Keratinocyte (primary cell): ENCODE results near the gene PARL. TPM values are rescaled to one million over a fixed set of nuclear protein-coding genes. Genes with fewer than 3 reads are reported as not detected.

Experiments
- DNase-seq: peaks from one replicate; pipeline ENCODE4 v3.0.0-alpha.2; 2011; ENCODE audit warnings: low read depth, missing footprints, low spot score
- FAIRE-seq: peaks from 2 replicates; lab custom pipeline; 2011; peaks lifted over from hg19 to GRCh38; lab: Jason Lieb, UNC
- H2AFZ ChIP-seq: 2 replicates; pipeline ENCODE4 v1.6.0; 2012; ENCODE audit warnings: low read length, control low read depth, inconsistent platforms; ENCODE audit not compliant: control insufficient read depth
- H3K27ac ChIP-seq: 2 replicates; pipeline ENCODE4 v1.5.1; 2011; ENCODE audit warnings: low read length; ENCODE audit not compliant: control insufficient read depth, insufficient read depth
- H3K27me3 ChIP-seq: 3 replicates; pipeline ENCODE4 v1.6.0; 2011; ENCODE audit warnings: low read length; ENCODE audit not compliant: control insufficient read depth, insufficient read depth; ENCODE audit errors: extremely low read depth
- H3K36me3 ChIP-seq, 2 experiments: 2 replicates in 1 of 2; 3 replicates in 1 of 2; pipeline ENCODE4 v1.5.1; 2011; ENCODE audit warnings: low read length in 2 of 2, mild to moderate bottlenecking in 1 of 2; ENCODE audit not compliant: control insufficient read depth in 2 of 2, insufficient read depth in 2 of 2; ENCODE audit errors: extremely low read depth in 1 of 2
- H3K4me1 ChIP-seq: 3 replicates; pipeline ENCODE4 v1.5.1; 2011; ENCODE audit warnings: low read length; ENCODE audit not compliant: control insufficient read depth, insufficient read depth; ENCODE audit errors: extremely low read depth
- H3K4me2 ChIP-seq: 3 replicates; pipeline ENCODE4 v1.6.0; 2011; ENCODE audit warnings: low read depth, low read length; ENCODE audit not compliant: control insufficient read depth, insufficient read depth; ENCODE audit errors: extremely low read depth
- H3K4me3 ChIP-seq, 3 experiments: fragments of 200-600 bp in 1 of 3; sonication (generic) in 1 of 3; 2 replicates in 2 of 3; 3 replicates in 1 of 3; pipeline ENCODE4 v1.5.1; 2011 to 2016; ENCODE audit warnings: low read length in 3 of 3, mild to moderate bottlenecking in 3 of 3, control low read depth in 2 of 3, inconsistent platforms in 1 of 3, low read depth in 1 of 3, mixed read lengths in 1 of 3, mixed run types in 1 of 3, moderate library complexity in 1 of 3; ENCODE audit not compliant: control insufficient read depth in 2 of 3, insufficient read depth in 2 of 3; ENCODE audit errors: extremely low read depth in 1 of 3
- H3K79me2 ChIP-seq: 2 replicates; pipeline ENCODE4 v1.6.0; 2012; ENCODE audit warnings: low read length; ENCODE audit not compliant: control insufficient read depth, insufficient read depth
- H3K9ac ChIP-seq: 3 replicates; pipeline ENCODE4 v1.6.0; 2011; ENCODE audit warnings: low read length; ENCODE audit not compliant: control insufficient read depth, insufficient read depth; ENCODE audit errors: extremely low read depth
- H3K9me1 ChIP-seq: 3 replicates; pipeline ENCODE4 v1.6.0; 2011; ENCODE audit warnings: low read length; ENCODE audit not compliant: control insufficient read depth, insufficient read depth; ENCODE audit errors: extremely low read depth
- H3K9me3 ChIP-seq: 2 replicates; pipeline ENCODE4 v1.5.1; 2012; ENCODE audit warnings: low read depth, low read length; ENCODE audit not compliant: control insufficient read depth
- H4K20me1 ChIP-seq: 3 replicates; pipeline ENCODE4 v1.6.0; 2011; ENCODE audit warnings: low read length; ENCODE audit not compliant: control insufficient read depth, insufficient read depth; ENCODE audit errors: extremely low read depth
- EZH2 ChIP-seq: IDR thresholded peaks from one replicate; pipeline ENCODE4 v1.6.1; 2012; ENCODE audit warnings: inconsistent platforms, mild to moderate bottlenecking, low read length, moderate library complexity
- dilution Hi-C: fragments of 300-500 bp; cut with MboI; formaldehyde crosslinking; loops from one replicate; pipeline ENCODE4 v1.7.0; 2020; ENCODE audit warnings: low sequenced_read_pairs; ENCODE audit not compliant: extremely low pct_ligation_motif_present
- polyA plus RNA-seq, 5 experiments: library from polyadenylated mRNA; depleted of rRNA in 3 of 5; stranded (reverse) in 3 of 5; stranded (forward) in 1 of 5; unstranded in 1 of 5; fragments of >200 nt; gene quantifications; 1 replicate in 1 of 5; 2 replicates in 3 of 5; 3 replicates in 1 of 5; pipeline versions ENCODE4 v1.2.1 to v1.2.3, GENCODE V29; 2011 to 2012; ENCODE audit warnings: missing spikeins in 2 of 5, low read depth in 1 of 5, low replicate concordance in 1 of 5
- TF ChIP-seq, protein P1 (sequence below), 3 experiments: IDR thresholded peaks in 1 of 3; conservative IDR thresholded peaks in 1 of 3; optimal IDR thresholded peaks in 1 of 3; 2 replicates in 2 of 3; 3 replicates in 1 of 3; pipeline versions ENCODE3 to v1.5.1; 2011; ENCODE audit warnings: low read length in 3 of 3, mild to moderate bottlenecking in 3 of 3, moderate library complexity in 2 of 3, control low read depth in 1 of 3, inconsistent platforms in 1 of 3; ENCODE audit not compliant: insufficient read depth in 2 of 3; ENCODE audit errors: extremely low read depth in 1 of 3

The PARL gene
- polyA plus RNA-seq, 1 donor (not counting 4 experiments of a cell fraction or from before 2014, with no cell fraction given), result 68.9 TPM

DNA sequence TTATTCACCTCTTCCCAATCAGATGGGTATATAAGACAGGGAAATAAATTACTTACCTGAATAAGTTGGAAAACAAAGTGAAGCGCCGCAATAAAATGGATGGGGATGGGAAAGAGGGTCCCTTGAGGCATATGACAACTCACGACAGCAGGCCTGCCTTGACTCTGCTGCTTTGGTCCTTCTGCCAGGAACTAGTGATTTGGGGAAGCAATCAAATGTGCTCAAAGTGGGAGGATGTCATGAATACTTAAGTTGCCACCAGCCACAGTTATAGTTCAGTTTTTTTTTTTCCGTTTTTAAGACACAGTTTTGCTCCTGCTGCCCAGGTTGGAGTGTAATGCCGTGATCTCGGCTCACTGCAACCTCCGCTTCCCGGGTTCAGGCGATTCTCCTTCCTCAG is 4.6 kb downstream of the PARL start:
- Histone ChIP-seq H2AFZ (no peak overlapping the region), H3K36me3 (no peaks in the 10 kb centered on the region), H3K9me3 (no peaks in the 10 kb centered on the region), H3K79me2 (peaks cover 81% of the 10 kb centered on the region), H3K27ac (no peak overlapping the region), H3K9ac (no peak overlapping the region), H3K4me1 (peaks cover 12% of the 10 kb centered on the region), H3K4me3 (no peak overlapping the region), H3K27me3 (no peaks in the 10 kb centered on the region), H3K4me2 (no peak overlapping the region), H4K20me1 (no peaks in the 10 kb centered on the region), H3K9me1 (no peaks in the 10 kb centered on the region)
- dilution Hi-C loops, result no loop called here
- DNase-seq (no peak), FAIRE-seq (no peak)
- TF ChIP-seq, protein P1, sequence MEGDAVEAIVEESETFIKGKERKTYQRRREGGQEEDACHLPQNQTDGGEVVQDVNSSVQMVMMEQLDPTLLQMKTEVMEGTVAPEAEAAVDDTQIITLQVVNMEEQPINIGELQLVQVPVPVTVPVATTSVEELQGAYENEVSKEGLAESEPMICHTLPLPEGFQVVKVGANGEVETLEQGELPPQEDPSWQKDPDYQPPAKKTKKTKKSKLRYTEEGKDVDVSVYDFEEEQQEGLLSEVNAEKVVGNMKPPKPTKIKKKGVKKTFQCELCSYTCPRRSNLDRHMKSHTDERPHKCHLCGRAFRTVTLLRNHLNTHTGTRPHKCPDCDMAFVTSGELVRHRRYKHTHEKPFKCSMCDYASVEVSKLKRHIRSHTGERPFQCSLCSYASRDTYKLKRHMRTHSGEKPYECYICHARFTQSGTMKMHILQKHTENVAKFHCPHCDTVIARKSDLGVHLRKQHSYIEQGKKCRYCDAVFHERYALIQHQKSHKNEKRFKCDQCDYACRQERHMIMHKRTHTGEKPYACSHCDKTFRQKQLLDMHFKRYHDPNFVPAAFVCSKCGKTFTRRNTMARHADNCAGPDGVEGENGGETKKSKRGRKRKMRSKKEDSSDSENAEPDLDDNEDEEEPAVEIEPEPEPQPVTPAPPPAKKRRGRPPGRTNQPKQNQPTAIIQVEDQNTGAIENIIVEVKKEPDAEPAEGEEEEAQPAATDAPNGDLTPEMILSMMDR (optimal IDR thresholded peaks at IDR 0.05 in 1 of 3, IDR thresholded peaks at IDR 0.05 in 1 of 3, conservative IDR thresholded peaks at IDR 0.05 in 1 of 3; ENCODE audit: extremely low read depth in 1 of 3, insufficient read depth in 2 of 3, low read length in 3 of 3), result no peak
- TF ChIP-seq EZH2, result no peak

DNA sequence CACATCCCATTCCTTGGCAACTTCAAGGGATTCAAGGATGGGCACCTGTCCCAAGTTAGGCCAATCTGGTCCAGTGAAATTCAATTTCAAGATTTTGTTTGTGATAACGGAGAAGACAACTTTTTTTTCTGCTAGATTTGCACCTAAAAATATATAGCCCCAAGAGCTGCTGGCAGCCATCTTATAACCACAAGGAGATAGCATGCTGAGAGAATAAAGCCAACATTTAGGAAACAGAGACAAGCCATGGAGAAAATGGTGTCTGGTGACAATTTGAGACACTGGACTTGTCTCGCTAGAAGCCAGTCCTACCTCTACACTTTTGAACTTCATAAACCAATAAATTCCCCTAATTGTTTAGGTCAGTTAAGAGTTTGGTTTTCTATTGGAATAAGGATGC is 5.4 kb downstream of the PARL start:
- H3K4me1 ChIP-seq, result peaks cover 12% of the 10 kb centered on the region
- H3K36me3 ChIP-seq, result no peaks in the 10 kb centered on the region
- dilution Hi-C loops, result no loop called here
- no peaks in the 10 kb centered on the region for H3K27me3 ChIP-seq
- no peak for DNase-seq
- H3K79me2 ChIP-seq, result peaks cover 85% of the 10 kb centered on the region
- no peak overlapping the region for H2AFZ ChIP-seq
- no peak for FAIRE-seq
- no peaks in the 10 kb centered on the region for H4K20me1 ChIP-seq
- H3K4me2 ChIP-seq, result no peak overlapping the region
- no peaks in the 10 kb centered on the region for H3K9me1 ChIP-seq
- no peak overlapping the region for H3K9ac ChIP-seq
- TF ChIP-seq, protein P1 (optimal IDR thresholded peaks at IDR 0.05 in 1 of 3, IDR thresholded peaks at IDR 0.05 in 1 of 3, conservative IDR thresholded peaks at IDR 0.05 in 1 of 3; ENCODE audit: extremely low read depth in 1 of 3, insufficient read depth in 2 of 3, low read length in 3 of 3), result no peak
- no peak for TF ChIP-seq EZH2
- H3K4me3 ChIP-seq, result no peak overlapping the region
- H3K9me3 ChIP-seq, result no peaks in the 10 kb centered on the region
- H3K27ac ChIP-seq, result no peak overlapping the region
